ENCODE measurements around the gene HOMEZ. TPM values are rescaled to one million over a fixed set of nuclear protein-coding genes. Genes with fewer than 3 reads are reported as not detected.
"Not testable (repeated sequence)": the region's sequence is repeated elsewhere in the genome, so short reads cannot be mapped to it uniquely, and the experiment has no call there.

The HOMEZ gene
- total RNA-seq, 1 donor from 2014 or later = 10.4 TPM

DNA sequence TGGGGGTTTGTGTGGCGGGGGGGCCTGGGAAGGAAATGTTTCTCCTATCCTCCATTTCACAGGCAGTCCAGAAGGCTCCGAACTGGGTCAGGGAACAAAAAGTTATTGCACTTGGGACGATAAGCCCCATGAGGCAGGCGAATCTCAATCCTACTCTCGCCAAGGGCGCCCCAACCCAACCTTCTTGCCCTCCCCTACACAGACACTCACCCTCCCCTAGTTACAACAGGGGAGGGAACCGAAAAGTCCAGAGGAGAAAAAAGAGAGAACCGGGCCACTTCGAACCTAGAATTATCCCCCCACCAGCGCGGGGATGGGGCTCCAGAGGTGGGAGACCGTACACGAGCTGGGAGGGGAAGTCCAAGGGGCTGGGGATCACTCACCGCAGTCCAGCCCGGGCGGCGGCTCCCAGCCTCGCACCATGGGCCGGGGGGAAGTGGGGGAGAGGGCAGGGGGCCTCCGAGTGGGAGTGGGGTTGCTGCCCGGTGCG lies 357 bp downstream of the HOMEZ start:
- DNase-seq (ENCODE audit: low read depth) = no peak
- peak overlapping the region; percentile 98 for H3K4me3 ChIP-seq (ENCODE audit: low read depth, low read length)
- TF ChIP-seq, protein P1, sequence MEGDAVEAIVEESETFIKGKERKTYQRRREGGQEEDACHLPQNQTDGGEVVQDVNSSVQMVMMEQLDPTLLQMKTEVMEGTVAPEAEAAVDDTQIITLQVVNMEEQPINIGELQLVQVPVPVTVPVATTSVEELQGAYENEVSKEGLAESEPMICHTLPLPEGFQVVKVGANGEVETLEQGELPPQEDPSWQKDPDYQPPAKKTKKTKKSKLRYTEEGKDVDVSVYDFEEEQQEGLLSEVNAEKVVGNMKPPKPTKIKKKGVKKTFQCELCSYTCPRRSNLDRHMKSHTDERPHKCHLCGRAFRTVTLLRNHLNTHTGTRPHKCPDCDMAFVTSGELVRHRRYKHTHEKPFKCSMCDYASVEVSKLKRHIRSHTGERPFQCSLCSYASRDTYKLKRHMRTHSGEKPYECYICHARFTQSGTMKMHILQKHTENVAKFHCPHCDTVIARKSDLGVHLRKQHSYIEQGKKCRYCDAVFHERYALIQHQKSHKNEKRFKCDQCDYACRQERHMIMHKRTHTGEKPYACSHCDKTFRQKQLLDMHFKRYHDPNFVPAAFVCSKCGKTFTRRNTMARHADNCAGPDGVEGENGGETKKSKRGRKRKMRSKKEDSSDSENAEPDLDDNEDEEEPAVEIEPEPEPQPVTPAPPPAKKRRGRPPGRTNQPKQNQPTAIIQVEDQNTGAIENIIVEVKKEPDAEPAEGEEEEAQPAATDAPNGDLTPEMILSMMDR (conservative IDR thresholded peaks at IDR 0.05; ENCODE audit: low read depth, low read length) = no peak

DNA sequence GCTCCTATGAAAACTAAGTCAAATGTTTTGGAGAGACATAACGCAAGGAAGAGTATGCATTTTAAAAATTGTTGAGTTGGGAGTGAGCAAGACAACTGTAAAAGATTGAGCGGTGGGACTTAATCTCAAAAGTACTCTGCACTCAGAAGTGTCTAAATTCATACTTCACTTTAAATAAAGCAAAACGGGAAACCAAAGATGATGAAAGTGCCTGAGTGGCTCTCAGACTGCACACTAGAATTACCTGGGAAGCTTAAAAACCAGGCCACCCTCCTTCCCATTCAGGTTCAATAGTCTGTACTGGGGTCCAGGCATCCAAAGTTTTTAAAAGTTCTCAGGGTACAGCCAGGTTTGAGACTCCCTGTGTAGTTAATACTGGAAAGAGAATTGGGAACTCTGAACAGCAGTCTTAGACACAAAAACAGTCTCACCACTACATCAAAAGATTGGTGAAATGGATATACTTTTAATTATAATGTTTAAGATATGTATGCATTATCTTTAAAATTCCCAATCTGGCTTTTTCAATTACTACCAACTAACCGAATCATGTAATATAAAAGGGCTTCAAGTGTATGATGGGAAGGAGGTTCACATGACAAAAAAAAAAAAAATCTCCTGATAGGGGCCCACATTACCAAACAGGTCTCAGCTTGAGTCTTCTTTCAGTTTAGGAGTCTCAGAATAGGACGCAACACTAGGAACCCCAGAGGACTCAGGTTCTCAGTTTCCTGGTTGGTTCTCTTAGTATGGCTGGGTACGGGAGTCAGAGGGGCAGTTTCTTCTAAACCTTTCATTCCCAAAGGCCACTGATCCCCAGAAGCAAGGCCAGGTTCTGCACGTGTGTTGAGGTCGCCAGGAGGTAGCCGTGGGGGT lies 1.0 kb downstream of the HOMEZ start:
- H3K4me3 ChIP-seq (ENCODE audit: low read depth, low read length) = peak overlapping the region; percentile 98
- TF ChIP-seq, protein P1 (conservative IDR thresholded peaks at IDR 0.05; ENCODE audit: low read depth, low read length) = no peak
- DNase-seq (ENCODE audit: low read depth) = no peak

DNA sequence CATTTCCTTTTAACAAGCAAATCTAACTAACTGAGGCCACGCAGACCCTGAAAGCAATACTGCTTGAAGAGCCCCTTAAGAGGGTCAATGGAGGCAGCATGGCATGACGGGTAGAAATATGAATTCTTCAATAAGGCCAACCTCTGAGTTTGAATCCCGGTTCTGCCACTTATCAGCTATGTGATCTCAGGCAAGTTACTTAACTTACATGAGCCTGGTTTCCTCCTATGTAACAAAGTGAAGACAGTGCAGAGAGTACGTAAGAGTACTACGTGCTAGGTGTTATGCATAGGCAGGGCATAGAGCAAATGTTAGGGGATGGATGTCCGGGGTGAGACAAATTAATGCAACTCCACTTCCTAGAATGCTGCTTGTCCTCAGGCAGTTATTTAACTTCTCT lies 4.7 kb downstream of the HOMEZ start:
- H3K4me3 ChIP-seq (ENCODE audit: low read depth, low read length) = no peak overlapping the region
- TF ChIP-seq, protein P1 (conservative IDR thresholded peaks at IDR 0.05; ENCODE audit: low read depth, low read length) = no peak
- no peak for DNase-seq (ENCODE audit: low read depth)

DNA sequence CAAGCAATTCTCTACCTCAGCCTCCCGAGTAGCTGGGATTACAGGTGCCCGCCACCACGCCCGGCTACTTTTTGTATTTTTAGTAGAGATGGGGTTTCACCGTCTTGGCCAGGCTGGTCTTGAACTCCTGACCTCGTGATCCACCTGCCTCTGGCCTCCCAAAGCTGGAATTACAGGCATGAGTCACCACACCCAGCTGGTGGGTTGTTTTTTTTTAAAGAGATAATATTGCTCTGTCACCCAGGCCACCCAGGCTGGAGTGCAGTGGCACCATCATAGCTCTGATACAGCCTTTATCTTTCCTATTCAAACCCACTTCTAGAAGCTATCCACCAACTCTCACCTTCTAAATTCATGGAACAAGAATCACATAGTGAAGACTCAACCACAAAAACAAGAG lies 8.0 kb downstream of the HOMEZ start:
- not testable (repeated sequence) for H3K4me3 ChIP-seq (ENCODE audit: low read depth, low read length); DNase-seq (ENCODE audit: low read depth)

DNA sequence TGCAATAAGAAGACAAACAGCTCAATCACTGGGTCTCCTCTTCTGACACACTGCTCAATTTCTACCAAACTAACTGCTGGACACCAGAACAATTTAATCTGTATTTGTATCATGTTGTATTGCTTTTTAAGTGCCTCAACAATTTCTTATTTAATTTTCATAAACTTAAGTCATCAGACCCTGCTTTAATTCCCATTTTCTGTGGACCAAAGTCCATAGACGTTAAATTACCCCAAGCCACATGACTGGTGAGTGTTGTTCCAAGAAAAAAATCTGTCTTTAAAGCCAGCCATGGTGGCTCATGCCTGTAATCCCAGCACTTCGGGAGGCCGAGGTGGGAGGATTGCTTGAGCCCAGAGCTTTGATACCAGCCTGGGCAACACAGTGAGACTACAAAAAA lies 8.7 kb downstream of the HOMEZ start:
- H3K4me3 ChIP-seq (ENCODE audit: low read depth, low read length) = no peak overlapping the region

DNA sequence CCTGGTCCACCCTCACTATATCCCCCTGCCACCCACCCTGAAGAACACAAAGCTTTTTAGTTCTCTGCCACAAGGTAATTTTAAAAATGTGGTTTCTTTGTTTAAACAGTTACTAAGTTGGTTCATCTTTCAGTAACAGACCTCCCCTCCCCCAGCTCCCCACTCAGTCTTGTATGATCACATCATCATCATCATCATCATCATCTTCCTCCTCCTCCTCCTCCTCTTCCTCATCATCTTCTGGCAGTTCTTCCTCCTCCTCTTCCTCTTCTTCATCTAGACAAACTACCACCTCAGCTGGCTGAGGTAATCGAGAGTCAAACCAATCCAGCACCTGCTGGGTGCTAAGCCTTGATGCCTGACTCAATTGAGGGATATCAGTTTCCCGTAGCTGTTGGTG lies 10.5 kb downstream of the HOMEZ start:
- H3K4me3 ChIP-seq (ENCODE audit: low read depth, low read length) = no peak overlapping the region
- no peak for DNase-seq (ENCODE audit: low read depth)
- TF ChIP-seq, protein P1 (conservative IDR thresholded peaks at IDR 0.05; ENCODE audit: low read depth, low read length) = no peak

More for the DNA sequence above, 8.7 kb downstream of the HOMEZ start:
- TF ChIP-seq, protein P1 (conservative IDR thresholded peaks at IDR 0.05; ENCODE audit: low read depth, low read length) = no peak
- DNase-seq (ENCODE audit: low read depth) = no peak

DNA sequence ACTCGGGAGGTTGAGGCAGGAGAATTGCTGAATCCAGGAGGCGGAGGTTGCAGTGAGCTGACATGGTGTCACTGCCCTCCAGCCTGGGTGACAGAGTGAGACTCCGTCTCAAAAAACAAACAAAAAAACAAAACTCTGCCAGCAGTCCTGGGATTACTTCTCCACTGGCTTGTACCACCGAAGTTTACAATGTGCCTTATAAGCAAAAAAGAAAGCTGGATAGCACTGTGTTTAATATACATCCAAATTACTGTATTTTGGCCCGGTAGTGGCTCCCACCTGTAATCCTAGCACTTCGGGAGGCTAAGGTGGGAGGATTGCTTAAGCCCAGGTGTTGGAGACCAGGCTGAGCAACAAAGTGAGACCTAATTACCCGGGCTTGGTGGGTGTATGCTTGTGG lies 16.7 kb downstream of the HOMEZ start:
- TF ChIP-seq, protein P1 (conservative IDR thresholded peaks at IDR 0.05; ENCODE audit: low read depth, low read length) = no peak
- DNase-seq (ENCODE audit: low read depth) = no peak
- H3K4me3 ChIP-seq (ENCODE audit: low read depth, low read length) = no peak overlapping the region

DNA sequence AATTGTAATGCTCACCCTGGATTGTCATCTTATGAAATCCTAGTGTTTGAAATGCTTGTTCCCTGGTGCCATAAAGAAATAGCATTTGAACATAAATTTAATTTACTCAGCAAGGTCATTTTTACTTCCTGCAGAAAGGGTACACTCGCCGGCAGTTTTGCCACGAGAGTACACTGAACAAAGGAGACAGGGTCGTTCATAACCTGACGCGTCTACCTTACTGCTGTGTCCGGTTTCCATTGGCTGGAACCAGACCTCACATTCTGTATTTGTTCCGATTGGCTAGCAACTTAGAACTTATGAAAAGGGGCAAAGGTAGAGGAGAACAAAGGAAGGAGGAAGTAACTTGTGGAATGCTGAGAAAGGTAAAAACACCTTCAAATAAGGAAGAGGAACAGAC lies 25.1 kb downstream of the HOMEZ start:
- DNase-seq (ENCODE audit: low read depth); H3K4me3 ChIP-seq (ENCODE audit: low read depth, low read length): not testable (repeated sequence)

Measured in epithelial cell of proximal tubule (primary cell).